Fibroblast of lung (primary cell): Measurements from ENCODE around the gene LSM3. TPM values are rescaled to one million over a fixed set of nuclear protein-coding genes. Genes with fewer than 3 reads are reported as not detected.

Experiments used
- DNase-seq, 2 donors: peaks; one replicate each; pipeline versions ENCODE4 v3.0.0 to v3.0.0-alpha.2; 2010; ENCODE audit warnings: low read depth in 2 of 2
- H2AFZ ChIP-seq: 2 replicates; pipeline ENCODE4 v1.5.1; 2012; ENCODE audit warnings: low read length, control low read depth, inconsistent platforms
- H3K27ac ChIP-seq: 2 replicates; pipeline ENCODE4 v1.5.1; 2011; ENCODE audit warnings: low read length, control low read depth; ENCODE audit not compliant: insufficient read depth
- H3K27me3 ChIP-seq: 2 replicates; pipeline ENCODE4 v1.5.1; 2011; ENCODE audit warnings: mild to moderate bottlenecking, low read length; ENCODE audit not compliant: control insufficient read depth, insufficient read depth
- H3K36me3 ChIP-seq: 2 replicates; pipeline ENCODE4 v1.5.1; 2011; ENCODE audit warnings: low read length; ENCODE audit not compliant: control insufficient read depth, insufficient read depth
- H3K4me1 ChIP-seq: 2 replicates; pipeline ENCODE4 v1.5.1; 2011; ENCODE audit warnings: low read length; ENCODE audit not compliant: control insufficient read depth, insufficient read depth; ENCODE audit errors: extremely low read depth
- H3K4me2 ChIP-seq: 2 replicates; pipeline ENCODE4 v1.5.1; 2011; ENCODE audit warnings: low read length, control low read depth; ENCODE audit not compliant: insufficient read depth; ENCODE audit errors: extremely low read depth
- H3K4me3 ChIP-seq, 4 experiments: fragments of 200-600 bp in 1 of 4; sonication (generic) in 1 of 4; replicated peaks in 1 of 4; 2 replicates each; pipeline ENCODE4 v1.5.1; 2011 to 2016; ENCODE audit warnings: low read length in 4 of 4, low read depth in 3 of 4, mild to moderate bottlenecking in 3 of 4, control low read depth in 2 of 4, inconsistent platforms in 1 of 4, mixed read lengths in 1 of 4; ENCODE audit not compliant: insufficient read depth in 1 of 4; ENCODE audit errors: control extremely low read depth in 1 of 4
- H3K79me2 ChIP-seq: 2 replicates; pipeline ENCODE4 v1.5.1; 2012; ENCODE audit warnings: mild to moderate bottlenecking, low read length, inconsistent platforms; ENCODE audit not compliant: control insufficient read depth, insufficient read depth
- H3K9ac ChIP-seq: 2 replicates; pipeline ENCODE4 v1.5.1; 2011; ENCODE audit warnings: mild to moderate bottlenecking, low read length, control low read depth; ENCODE audit not compliant: insufficient read depth
- H3K9me3 ChIP-seq: 2 replicates; pipeline ENCODE4 v1.5.1; 2012; ENCODE audit warnings: low read depth, low read length; ENCODE audit not compliant: control insufficient read depth, insufficient read depth
- H4K20me1 ChIP-seq: 2 replicates; pipeline ENCODE4 v1.5.1; 2011; ENCODE audit warnings: low read length; ENCODE audit not compliant: control insufficient read depth, insufficient read depth; ENCODE audit errors: extremely low read depth
- CTCF ChIP-seq, 2 donors: IDR thresholded peaks in 1 of 2; conservative IDR thresholded peaks in 1 of 2; 1 replicate in 1 of 2; 2 replicates in 1 of 2; pipeline ENCODE4 v1.5.1; 2011 to 2012; ENCODE audit warnings: low read length in 2 of 2, control low read depth in 1 of 2, inconsistent platforms in 1 of 2, low read depth in 1 of 2, mild to moderate bottlenecking in 1 of 2
- EZH2 ChIP-seq: IDR thresholded peaks from 2 replicates; pipeline ENCODE4 v1.5.1; 2012; ENCODE audit warnings: low read length, control low read depth, mild to moderate bottlenecking; ENCODE audit errors: missing control alignments
- polyA plus RNA-seq, 2 donors: library from polyadenylated mRNA; depleted of rRNA in 1 of 2; stranded (reverse) in 1 of 2; unstranded in 1 of 2; fragments of >200 nt; gene quantifications; 2 replicates each; pipeline ENCODE4 v1.2.1, GENCODE V29; 2011 to 2012; ENCODE audit warnings: missing spikeins in 1 of 2
- total RNA-seq: library from RNA; depleted of rRNA; stranded (reverse); fragments of >200 nt; gene quantifications from 2 replicates; pipeline ENCODE4 v1.2.1, GENCODE V29; 2014

The LSM3 gene
- total and polyA plus RNA-seq, 2 donors (not counting 1 experiment from before 2014, with no cell fraction given), result 5.1 to 14.9 TPM

GRCh38 chr3:14153663-14154062 is 25.0 kb upstream of the LSM3 start:
- no peaks in the 10 kb centered on the region for H3K9me3 ChIP-seq
- H2AFZ ChIP-seq, result no peak overlapping the region
- TF ChIP-seq EZH2 (no peak), CTCF (conservative IDR thresholded peaks at IDR 0.05 in 1 of 2, IDR thresholded peaks at IDR 0.05 in 1 of 2; ENCODE audit: low read depth in 1 of 2, low read length in 2 of 2) (no peak)
- no peak overlapping the region for H3K27ac ChIP-seq
- peaks cover 32% of the 10 kb centered on the region for H3K36me3 ChIP-seq
- no peak overlapping the region for H3K4me3 ChIP-seq
- H3K27me3 ChIP-seq, result no peaks in the 10 kb centered on the region
- H4K20me1 ChIP-seq, result no peaks in the 10 kb centered on the region
- no peak for DNase-seq
- no peak overlapping the region for H3K4me2 ChIP-seq
- H3K79me2 ChIP-seq, result no peaks in the 10 kb centered on the region
- no peaks in the 10 kb centered on the region for H3K4me1 ChIP-seq
- no peak overlapping the region for H3K9ac ChIP-seq

GRCh38 chr3:14154276-14154675 is 24.3 kb upstream of the LSM3 start:
- Histone ChIP-seq H2AFZ (no peak overlapping the region), H3K36me3 (peaks cover 34% of the 10 kb centered on the region), H4K20me1 (no peaks in the 10 kb centered on the region), H3K4me2 (no peak overlapping the region), H3K9me3 (no peaks in the 10 kb centered on the region), H3K79me2 (no peaks in the 10 kb centered on the region), H3K4me1 (no peaks in the 10 kb centered on the region), H3K9ac (no peak overlapping the region), H3K27me3 (no peaks in the 10 kb centered on the region), H3K4me3 (no peak overlapping the region), H3K27ac (no peak overlapping the region)
- DNase-seq, result no peak
- TF ChIP-seq EZH2, result no peak
- TF ChIP-seq CTCF (conservative IDR thresholded peaks at IDR 0.05 in 1 of 2, IDR thresholded peaks at IDR 0.05 in 1 of 2; ENCODE audit: low read depth in 1 of 2, low read length in 2 of 2), result no peak

- H3K36me3 ChIP-seq, result peaks cover 34% of the 10 kb centered on the region
- DNase-seq, result no peak
- H3K9me3 ChIP-seq, result no peaks in the 10 kb centered on the region
- H3K9ac ChIP-seq, result no peak overlapping the region
- H4K20me1 ChIP-seq, result no peaks in the 10 kb centered on the region
- no peaks in the 10 kb centered on the region for H3K4me1 ChIP-seq
- H3K27ac ChIP-seq, result no peak overlapping the region
- no peak overlapping the region for H2AFZ ChIP-seq
- no peak overlapping the region for H3K4me2 ChIP-seq
- H3K79me2 ChIP-seq, result no peaks in the 10 kb centered on the region
- no peaks in the 10 kb centered on the region for H3K27me3 ChIP-seq
- TF ChIP-seq CTCF (conservative IDR thresholded peaks at IDR 0.05 in 1 of 2, IDR thresholded peaks at IDR 0.05 in 1 of 2; ENCODE audit: low read depth in 1 of 2, low read length in 2 of 2), result no peak
- no peak for TF ChIP-seq EZH2
- H3K4me3 ChIP-seq, result no peak overlapping the region
Measured at GRCh38 chr3:14154895-14155440, 23.6 kb upstream of the LSM3 start.
